Head of caudate nucleus (tissue), 42 donors: ENCODE measurements around the gene CFD.
"Not testable (repeated sequence)": the region's sequence is repeated elsewhere in the genome, so short reads cannot be mapped to it uniquely, and the experiment has no call there.

Experiments
- DNase-seq, 42 donors: peaks; one replicate each; pipeline versions ENCODE4 v3.0.0 to v3.0.0-alpha.2; 2020 to 2021; ENCODE audit warnings: mixed read lengths in 7 of 42
- intact Hi-C: fragments of 100-400 bp; cut with DNase I; formaldehyde crosslinking; loops from one replicate; pipeline ENCODE4 v1.15.0; 2022

CFD gene

DNA sequence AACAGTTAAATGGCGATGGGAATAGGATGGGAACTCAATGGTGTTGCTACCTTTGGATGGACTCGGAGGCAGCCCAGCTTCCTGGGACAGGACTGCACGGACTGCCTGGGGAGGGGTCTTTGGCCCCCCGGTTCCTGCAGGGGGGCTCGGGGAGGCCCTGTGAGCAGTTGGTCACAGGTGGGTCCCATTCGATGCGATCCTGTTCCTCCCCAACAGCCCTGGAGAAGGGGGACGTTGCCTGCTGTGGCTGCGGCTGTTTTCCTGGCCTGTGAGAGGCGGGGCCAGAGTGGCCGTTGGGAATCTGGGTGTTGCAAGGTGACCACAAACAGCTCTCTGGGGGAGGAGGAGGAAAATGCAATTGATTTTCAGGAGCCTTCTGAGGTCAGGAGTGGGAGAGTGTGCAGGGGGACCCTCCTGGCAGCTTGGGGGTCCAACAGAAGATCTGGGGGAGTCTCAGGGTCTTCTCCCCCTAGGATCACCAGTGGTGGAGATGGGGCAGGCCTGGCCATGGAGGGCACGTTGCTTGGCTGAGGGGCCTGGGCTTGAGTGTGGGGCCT is 35.8 kb upstream of the CFD start:
- intact Hi-C loops: no loop called here
- DNase-seq: no peak

DNA sequence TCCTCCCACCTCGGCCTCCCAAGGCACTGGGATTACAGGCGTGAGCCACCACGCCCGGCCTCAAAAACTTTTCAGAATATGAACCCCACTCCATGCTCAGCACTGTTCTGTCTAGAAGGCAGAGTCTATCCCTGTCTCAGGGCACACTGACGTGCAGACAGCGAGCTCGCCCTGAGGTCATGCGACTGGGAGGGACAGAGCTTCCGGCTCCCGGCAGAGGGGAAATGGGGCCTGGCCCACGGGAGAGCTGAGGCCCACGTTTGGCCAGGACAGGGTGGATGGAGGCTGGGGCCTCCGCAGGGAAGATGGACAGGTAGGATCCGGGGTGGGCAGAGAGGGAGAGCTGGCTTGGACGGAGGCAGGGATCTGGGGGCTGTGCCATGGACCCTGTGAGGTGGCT is 34.6 kb upstream of the CFD start:
- no peak for DNase-seq
- intact Hi-C loops: no loop called here

DNA sequence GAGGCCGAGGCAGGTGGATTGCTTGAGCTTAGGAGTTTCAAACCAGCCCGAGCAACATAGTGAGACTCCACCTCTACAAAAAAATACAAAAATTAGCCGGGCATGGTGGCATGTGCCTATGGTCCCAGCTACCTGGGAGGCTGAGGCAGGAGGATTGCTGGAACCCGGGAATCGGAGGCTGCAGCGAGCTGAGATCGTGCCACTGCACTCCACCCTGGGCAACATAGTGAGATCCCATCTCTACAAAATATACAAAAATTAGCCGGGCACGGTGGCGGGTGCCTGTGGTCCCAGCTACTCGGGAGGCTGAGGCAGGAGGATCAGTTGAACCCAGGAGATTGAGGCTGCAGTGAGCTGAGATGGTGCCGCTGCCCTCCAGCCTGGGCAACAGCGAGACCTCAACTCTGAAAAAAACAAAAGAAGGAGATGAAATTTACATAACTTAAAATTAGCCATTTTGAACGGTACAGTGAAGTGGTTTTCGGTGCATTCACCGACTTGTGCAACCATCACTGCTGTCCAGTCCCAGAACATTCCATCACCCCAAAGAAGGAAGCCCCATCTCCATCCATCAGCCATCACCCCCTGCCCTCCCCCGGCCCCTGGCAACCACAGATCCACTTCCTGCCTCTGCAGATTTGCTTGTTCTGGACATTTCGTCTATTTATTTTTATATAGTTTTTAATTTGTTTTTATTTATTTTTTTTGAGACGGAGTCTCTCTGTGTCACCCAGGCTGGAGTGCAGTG is 33.4 kb upstream of the CFD start:
- intact Hi-C loops: no loop called here
- no peak for DNase-seq

DNA sequence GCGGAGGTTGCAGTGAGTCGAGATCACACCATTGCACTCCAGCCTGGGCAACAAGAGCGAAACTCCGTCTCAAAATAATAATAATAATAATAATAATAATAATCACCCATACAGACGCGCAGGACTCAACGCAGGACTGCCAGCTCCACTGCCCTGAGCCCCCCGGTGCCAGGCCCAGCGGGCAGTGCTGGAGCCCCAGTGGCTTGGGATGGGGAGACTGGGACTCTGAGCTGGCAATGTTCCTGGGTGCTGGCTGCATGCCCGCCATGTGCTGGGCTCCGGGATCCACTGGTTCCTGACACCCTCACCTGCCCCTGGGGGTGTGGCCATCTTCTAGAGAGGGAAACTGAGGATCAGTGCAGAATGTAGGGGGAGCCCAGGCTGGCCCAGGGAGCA is 32.2 kb upstream of the CFD start:
- DNase-seq: no peak

DNA sequence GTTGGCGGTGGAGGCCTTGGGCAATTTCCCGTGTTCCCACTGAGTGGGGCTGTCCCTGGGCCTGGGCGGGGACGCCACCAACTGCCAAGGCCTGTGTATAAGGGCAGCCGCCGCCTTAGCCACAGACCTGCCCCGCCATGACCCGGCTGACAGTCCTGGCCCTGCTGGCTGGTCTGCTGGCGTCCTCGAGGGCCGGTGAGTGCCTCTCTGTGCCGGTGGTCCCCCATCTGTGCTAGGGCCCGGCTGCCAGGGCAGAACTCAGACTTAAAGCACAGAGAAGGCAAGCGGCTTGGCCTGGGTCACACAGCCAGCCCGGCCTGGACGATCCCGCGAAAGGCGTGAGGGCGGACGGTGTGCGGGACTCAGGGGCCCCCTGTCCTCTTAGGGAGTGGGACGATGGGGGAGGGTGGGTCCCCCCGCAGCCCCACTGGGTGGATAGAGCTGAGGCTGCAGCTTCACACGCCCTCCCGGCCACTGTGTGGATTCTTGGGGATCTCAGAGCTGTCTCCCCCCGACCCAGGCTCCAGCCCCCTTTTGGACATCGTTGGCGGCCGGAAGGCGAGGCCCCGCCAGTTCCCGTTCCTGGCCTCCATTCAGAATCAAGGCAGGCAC is 31.6 kb upstream of the CFD start, which contains the start of gene AZU1:
Gene AZU1 (plus strand): TSS at position 128 of the 612 bp plus-strand sequence. CDS start 10 bp downstream, at position 138.
- no peak for DNase-seq
- intact Hi-C loops: no loop called here

More for the DNA sequence above, 32.2 kb upstream of the CFD start:
- intact Hi-C loops: no loop called here

DNA sequence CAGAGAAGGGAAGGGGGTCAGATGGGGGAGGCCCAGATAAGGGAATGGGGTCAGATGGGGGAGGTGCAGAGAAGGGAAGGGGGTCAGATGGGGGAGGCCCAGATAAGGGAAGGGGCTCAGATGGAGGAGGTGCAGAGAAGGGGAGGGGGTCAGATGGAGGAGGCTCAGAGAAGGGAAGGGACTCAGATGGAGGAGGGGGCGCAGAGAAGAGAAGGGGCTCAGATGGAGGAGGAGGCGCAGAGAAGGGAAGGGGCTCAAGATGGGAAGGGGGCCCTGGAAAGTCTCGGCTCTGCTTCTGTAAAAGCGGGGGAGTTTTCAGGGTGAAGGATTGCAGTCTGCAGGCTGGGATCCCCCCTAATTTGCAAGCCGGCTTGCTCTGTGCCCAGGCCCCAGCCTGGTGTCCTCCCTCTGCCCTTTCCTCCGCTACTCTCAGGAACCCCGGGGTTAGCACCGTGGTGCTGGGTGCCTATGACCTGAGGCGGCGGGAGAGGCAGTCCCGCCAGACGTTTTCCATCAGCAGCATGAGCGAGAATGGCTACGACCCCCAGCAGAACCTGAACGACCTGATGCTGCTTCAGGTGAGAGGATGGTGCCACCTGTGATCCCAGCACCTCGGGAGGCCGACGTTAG is 30.2 kb upstream of the CFD start:
- intact Hi-C loops: no loop called here

DNA sequence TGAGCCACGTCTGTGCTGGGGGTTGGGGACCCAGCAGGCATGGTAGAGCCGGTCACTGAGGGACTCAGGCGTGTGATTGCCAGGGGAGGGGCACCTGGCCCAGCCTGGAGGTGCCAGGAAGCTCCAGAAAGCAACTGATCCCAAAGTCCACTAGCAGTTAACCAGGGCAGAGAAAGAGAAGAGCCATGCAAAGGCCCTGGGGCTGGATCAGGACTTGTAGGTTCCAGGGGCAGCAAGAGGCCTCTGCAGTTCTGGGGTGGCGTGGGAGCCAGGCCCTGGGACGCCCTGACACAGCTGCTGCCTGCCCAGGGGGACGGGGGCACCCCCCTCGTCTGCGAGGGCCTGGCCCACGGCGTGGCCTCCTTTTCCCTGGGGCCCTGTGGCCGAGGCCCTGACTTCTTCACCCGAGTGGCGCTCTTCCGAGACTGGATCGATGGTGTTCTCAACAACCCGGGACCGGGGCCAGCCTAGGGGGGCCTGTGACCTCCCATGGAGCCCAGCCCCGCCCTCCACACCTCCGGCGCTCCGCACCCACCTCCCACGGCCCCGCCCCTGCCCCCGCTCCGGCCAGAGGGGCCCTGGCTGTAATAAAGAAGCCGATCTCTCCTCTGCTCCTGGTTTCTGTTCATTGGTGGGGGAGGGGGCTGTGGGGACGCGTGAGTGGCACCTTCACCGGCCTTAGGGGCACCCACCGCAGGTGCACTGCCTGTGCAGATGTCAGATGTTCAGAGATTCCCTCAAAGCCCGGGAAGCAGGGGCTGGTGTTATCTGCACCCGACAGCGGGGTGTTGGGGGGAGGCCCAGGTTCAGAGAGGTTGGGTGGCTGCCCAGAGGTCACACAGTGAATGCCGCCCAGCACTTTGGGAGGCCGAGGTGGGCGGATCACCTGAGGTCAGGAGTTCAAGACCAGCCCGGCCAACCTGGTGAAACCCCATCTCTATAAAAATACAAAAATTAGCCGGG is 27.8 kb upstream of the CFD start:
- DNase-seq: no peak
- intact Hi-C loops: no loop called here

More for the DNA sequence above, 30.2 kb upstream of the CFD start:
- no peak for DNase-seq

DNA sequence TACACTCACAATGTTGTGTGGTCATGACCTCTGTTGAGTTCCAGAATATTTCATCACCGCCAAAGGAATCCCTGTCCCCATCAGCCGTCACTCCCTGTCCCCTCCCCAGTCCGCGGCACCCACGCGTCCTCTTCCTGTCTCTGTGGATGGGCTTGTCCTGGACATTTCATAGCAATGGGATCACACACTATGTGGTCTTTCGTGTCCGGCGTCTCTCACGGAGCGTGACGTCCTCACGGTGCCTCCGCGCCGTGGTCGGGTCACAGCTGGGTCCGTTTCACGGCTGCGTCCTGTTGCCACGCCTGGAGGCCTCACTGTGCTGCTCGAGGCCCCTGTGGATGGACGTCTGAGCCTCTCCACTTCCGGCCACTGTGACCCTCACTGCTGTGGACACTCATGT is 25.2 kb upstream of the CFD start:
- intact Hi-C loops: no loop called here

DNA sequence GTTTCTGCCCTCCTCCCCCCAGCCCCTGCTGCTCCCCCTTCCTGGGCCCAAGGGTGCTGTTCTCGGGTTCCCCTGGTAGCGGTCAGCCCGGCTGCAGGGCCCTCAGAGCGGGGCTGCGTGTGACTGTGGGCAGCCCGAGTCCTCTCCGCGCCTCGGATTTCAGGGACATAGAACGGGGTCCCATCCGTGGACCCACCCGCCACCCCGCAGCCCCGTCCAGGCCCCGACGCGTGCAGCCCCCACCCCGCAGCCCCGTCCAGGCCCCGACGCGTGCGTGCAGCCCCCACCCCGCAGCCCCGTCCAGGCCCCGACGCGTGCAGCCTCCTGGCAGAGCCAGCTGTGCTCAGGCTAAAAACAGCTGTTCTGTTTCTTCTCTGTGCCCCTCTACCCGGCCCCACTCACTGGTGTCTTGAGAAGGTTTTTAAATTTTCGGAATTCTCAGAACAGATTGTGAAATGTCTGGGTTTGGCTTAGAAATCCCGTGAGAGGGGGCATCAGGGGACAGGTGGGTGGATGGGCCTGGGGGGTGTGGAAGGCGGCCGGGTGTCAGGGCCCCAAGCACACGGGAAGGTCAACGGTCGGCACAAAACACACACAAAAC is 24.2 kb upstream of the CFD start:
- intact Hi-C loops: no loop called here
- DNase-seq: no peak

More for the DNA sequence above, 25.2 kb upstream of the CFD start:
- DNase-seq: no peak

DNA sequence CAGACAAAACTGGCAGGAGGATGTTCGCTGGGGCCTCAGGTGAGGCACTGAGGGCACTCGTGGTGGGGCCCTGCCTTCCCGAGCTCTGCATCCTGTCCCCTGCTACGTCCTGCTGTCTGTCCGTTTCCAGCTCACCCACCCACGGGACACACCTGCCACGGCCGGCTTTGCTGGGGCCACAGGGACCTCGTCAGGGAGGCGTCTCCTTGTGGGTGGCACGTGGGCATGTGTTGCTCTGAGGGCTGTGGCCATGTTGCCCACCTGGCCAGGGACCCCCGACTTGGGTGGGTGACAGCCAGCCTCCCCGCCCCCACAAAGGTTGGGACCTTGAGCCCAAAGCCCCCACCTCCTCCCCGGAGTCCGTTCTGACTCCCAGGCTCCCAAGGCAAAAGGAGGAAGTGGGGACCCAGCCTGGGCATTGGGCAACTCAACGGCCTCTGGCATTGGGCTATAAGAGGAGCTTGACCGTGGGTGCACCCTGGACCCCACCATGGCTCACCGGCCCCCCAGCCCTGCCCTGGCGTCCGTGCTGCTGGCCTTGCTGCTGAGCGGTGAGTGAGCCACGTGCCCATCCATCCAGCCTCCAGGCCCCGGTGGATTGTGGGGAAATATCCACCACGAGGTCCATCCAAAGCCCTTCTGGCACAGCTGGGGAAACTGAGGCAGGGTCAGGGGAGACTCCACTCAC is 18.8 kb upstream of the CFD start, which contains the start of gene PRTN3:
Gene PRTN3 (plus strand): TSS at position 481 of the 688 bp plus-strand sequence. CDS start 10 bp downstream, at position 491.
- intact Hi-C loops: no loop called here
- no peak for DNase-seq

DNA sequence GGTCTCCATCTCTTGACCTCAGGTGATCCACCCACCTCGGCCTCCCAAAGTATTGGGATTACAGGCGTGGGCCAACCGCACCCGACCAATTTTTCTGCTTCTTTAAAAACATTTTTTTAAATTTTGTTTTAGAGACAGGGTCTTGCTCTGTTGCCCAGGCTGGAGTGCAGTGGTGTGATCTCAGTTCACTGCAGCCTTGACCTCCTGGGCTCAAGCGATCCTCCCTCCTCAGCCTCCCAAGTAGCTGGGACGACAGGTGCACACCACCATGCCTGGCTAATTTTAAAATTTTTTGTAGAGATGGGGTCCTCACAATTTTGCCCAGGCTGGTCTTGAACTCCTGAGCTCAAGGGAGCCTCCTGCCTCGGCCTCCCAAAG is 16.7 kb upstream of the CFD start:
- intact Hi-C loops, DNase-seq: not testable (repeated sequence)

DNA sequence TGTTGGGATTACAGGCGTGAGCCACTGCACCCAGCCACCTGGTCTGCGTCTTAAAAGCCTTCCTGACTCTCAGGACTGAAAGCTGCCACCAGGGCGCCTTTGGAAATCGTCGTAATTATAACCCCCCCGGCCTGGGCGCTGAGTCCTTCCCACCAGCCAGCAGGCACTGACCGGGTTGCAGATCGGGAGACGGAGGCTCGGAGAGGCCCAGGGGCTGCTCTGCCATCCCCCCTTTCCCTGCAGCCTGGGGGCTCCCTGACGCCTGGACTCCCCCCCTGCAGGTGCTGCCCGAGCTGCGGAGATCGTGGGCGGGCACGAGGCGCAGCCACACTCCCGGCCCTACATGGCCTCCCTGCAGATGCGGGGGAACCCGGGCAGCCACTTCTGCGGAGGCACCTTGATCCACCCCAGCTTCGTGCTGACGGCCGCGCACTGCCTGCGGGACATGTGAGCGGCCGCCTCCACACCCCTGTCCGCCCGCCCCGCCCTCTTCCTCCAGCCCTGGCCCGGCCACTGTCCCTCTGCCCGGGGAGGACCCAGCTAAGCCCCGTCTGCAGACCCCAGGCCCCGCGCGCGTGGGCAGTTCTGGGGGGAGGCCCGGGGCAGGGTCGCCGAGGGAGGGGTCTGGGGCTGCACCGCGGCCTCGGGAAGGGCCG is 16.2 kb upstream of the CFD start:
- DNase-seq: peak in 5 of 42 donors; percentile 25 to 58 (median 38)
- intact Hi-C loops: no loop called here

DNA sequence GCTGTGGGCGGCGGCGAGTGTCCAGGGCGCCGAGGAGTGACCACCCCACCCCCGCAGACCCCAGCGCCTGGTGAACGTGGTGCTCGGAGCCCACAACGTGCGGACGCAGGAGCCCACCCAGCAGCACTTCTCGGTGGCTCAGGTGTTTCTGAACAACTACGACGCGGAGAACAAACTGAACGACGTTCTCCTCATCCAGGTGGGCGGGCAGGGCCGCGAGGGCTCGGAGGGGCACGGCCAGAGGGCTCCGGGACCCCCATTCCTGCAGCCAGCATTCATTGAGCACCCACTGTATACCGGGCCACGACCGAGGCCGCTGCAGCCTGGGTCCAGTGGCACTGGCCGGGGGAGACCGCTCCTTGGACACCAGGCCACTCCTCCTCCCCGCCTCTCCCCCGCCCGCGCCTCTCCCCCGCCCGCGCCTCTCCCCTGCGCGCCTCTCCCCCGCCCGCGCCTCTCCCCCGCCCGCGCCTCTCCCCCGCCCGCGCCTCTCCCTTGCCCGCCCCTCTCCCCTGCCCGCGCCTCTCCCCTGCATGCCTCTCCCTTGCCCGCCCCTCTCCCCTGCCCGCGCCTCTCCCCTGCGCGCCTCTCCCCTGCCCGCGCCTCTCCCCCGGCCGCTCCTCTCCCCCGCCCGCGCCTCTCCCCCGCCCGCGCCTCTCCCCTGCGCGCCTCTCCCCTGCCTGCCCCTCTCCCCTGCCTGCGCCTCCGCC is 15.5 kb upstream of the CFD start:
- DNase-seq: no peak
- intact Hi-C loops: no loop called here

DNA sequence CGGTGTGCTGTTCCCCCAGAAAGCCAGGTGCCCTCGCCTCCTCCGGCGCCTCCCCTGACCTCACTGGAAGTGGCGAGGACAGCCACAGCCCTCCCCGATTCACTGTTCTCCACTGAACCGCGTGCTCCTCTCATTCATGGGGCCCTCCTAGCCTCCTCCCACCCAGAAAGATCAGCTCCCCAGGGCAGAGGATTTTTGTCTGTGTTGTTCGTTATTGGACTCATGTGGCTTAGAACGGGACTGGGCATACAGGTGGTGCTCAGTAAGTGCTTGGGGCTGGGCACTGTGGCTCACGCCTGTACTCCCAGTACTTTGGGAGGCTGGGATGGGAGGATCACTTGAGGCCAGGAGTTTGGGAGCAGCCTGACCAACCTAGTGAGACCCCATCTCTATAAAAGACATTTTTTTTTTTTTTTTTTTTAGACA is 14.9 kb upstream of the CFD start:
- peak in 4 of 42 donors; percentile 18 to 49 (median 31) for DNase-seq
- intact Hi-C loops: no loop called here

DNA sequence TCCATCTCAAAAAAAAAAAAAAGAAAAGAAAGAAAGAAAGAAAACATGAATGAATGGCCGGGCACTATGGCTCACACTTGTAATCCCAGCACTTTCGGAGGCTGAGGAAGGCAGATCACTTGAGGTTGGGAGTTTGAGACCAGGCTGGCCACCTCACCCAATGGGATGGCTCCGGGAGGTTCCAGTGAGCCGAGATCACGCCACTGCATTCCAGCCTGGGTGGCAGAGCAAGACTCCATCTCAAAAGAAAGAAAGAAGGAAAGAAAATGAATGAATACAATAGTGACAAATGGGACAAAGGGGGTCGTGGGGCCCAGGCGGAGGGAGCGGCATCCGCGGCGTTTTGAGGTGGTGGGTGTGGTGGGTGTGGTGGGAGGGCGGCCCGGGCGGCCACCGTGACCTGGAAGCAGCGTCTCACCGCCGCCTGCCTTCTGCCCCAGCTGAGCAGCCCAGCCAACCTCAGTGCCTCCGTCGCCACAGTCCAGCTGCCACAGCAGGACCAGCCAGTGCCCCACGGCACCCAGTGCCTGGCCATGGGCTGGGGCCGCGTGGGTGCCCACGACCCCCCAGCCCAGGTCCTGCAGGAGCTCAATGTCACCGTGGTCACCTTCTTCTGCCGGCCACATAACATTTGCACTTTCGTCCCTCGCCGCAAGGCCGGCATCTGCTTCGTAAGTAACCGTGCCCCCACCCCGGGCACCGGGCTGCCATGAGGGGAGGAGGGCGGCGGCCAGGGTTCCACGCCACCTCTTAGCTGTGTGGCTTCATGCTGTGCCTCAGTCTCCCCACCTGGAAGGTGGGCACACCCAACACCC is 13.6 kb upstream of the CFD start:
- intact Hi-C loops: no loop called here
- no peak for DNase-seq

DNA sequence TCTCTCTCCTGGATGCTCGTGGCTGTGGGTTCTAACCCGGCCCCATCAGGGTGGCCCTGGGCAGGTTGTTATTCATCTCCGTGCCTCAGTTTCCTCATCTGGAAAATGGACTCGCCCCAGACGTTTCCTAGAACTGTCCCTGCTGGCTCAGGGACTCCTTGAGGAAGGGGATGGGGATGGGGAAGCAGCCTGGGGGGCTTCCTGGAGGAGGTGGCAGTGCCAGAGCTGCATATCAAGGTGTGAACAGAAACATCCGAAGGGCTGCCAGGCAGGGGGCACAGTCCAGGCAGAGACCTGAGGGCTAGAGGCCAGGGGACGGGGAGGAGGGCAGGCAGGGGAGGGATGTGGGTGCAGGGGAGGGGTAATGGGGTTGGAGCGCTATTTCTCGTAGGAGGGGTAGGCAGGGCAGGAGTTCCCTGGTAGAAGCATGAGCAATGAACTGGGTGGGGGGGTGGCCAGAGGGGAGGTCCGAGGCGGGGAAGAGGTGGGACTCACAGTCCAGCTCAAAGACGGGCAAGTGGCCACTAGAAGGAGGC is 11.0 kb upstream of the CFD start:
- intact Hi-C loops: no loop called here
- no peak for DNase-seq
